CD1c-positive myeloid dendritic cell (primary cell): ENCODE data around the gene GATD1.
"Not testable (repeated sequence)": the region's sequence is repeated elsewhere in the genome, so short reads cannot be mapped to it uniquely, and the experiment has no call there.

ENCODE experiments used
- DNase-seq: peaks from one replicate; pipeline ENCODE4 v3.0.0-alpha.2; 2016; ENCODE audit errors: extremely low spot score

The GATD1 gene

DNA sequence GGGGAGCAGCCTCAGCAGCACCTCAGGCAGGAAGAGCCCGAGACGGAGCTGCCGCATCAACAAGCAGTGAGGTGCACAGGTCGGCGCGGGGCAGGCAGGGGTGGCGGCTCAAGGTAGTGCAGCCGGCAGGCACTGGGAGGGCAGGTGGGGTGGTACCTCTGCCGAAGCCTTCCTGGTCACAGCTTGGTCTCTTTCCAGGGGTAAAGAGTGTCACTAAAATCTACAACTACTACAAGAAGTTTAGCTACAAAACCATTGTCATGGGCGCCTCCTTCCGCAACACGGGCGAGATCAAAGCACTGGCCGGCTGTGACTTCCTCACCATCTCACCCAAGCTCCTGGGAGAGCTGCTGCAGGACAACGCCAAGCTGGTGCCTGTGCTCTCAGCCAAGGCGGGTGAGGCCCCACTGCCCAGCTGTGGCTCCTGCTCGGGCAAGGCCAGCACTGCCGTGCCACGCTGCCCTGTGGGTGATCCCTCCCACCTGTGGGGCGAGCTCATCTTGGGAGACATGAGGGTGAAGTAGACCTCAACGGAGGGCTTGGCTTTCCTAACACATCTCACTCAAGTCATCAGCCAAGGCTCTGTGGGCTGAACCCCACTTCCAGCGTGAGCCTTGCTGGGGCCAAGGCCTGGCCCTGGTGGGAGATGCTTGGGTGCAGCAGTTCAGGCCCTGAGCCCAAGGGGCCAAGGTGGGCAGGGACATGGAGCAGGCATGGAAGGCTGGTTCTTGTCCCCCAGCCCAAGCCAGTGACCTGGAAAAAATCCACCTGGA is 13.6 kb downstream of the GATD1 start:
- DNase-seq: no peak

DNA sequence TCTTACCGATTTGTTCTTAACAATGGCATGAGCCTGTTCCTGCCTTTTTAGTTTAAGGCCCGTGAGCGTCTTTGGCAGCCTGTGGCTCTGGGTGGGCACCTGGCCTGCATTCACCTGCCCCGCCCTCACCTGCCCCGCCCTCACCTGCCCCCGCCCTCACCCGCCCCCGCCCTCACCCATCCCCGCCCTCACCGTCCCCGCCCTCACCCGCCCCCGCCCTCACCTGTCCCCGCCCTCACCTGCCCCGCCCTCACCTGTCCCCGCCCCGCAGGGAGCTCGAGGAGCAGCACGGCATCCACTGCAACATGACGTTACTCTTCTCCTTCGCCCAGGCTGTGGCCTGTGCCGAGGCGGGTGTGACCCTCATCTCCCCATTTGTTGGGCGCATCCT is 14.2 kb downstream of the GATD1 start:
- no peak for DNase-seq

DNA sequence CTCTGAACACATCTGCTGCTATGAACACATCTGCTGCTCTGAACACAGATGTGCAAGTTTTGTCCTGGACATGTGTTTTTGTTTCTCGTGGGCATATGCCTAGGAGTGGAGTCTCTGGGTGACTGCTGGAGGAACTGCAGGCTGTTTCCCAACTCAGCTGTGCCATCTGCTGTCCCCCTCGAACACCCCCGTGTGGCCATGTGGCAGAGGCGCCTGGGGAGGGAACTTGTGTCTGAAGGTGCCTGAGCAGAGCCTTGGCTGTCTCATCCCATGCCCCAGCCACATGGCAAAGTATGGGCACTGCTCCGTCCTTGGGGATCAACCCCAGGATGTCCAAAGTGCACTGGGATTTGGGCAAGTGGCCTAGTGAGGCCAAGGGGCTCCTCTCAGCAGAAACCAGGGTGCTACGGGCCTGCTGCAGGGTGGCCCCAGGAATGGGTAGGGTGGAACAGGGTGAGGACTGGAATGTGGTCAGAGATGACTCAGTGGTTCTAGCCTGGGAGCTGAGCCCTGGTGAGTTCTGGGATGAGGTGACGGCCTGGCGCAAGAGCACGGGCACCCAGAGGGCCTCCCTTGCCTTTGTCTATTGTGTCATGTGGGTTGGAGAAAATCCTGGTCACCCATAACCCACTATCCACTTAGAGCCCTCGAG is 14.7 kb downstream of the GATD1 start:
- peak; percentile 52 for DNase-seq

DNA sequence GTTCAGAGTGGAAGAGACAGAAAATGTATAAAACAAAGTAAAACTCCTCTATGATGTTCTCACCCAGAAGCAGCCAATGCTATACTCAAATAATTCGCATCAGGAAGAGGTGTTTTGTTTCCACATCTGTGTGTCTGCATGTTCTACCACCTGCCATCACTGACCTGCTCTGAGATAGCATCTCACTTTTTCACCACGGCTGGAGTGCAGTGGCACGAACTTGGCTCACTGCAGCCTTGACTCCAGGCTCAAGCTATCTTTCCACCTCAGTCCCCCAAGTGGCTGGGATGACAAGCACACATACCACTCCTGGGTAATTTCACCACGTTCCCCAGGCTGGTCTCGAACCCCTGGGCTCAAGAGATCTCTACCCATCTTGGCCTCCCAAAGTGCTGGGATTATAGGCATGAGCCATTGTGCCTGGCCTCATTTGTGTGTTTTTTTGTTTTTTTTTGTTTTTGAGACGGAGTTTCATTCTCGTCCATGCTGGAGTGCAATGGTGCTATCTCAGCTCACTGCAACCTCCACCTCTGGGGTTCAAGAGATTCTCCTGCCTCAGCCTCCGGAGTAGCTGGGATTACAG is 15.7 kb downstream of the GATD1 start:
- no peak for DNase-seq

DNA sequence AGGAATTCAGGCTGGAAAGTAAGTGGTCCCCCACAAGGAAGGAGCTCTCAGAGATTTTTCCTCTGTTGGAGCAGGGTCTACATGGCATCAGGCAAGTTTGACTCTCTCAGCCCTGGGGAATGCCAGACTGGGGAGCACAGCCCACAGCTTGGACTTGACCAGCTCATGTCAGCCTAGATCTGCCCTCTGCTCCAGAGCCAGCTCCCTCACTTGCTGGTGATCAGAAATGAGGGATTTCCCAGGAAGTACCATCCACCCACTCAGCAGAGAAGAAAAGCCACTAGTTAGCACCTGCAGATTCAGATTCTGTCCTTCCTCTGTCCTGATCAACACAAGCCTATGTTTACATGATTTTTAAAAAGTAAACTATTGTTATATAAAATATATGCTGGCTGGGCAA is 17.1 kb downstream of the GATD1 start:
- no peak for DNase-seq

DNA sequence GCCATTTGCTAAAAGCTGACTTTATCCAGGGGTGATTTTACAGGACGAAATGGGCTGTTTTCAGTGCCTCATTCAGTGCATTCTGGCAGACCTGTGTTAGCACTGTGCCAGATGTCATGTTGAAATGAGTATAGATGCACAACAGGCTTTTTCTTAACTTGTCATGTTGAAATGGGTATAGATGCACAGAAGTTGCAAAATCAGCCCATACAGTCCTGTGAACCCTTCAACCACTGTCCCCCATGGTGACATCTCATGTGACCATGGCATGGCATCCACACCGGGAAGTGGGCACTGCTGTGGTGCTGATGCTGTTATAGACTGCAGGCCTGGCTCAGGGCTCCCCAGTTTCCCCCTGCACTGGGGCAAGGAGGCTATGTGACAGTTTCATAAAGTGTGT is 27.6 kb downstream of the GATD1 start:
- DNase-seq: peak; percentile 57

DNA sequence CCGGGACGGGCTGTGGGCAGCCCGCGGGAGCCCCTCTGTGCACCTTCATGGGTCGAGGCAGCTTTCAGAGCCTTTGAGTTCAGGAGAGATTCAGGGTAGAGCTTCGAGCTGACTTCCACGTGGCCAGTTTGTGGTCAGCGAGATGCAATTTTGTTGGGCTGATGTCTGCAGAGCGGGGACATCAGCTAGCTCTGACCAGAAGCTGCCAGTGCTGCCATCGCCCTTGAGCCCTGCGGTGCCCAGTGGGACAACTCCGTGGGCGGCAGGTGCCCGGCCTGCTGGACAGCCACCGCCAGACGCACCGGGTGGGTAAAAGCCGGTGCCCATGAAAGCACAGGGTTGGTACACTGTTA is 29.3 kb downstream of the GATD1 start:
- DNase-seq: peak; percentile 41

DNA sequence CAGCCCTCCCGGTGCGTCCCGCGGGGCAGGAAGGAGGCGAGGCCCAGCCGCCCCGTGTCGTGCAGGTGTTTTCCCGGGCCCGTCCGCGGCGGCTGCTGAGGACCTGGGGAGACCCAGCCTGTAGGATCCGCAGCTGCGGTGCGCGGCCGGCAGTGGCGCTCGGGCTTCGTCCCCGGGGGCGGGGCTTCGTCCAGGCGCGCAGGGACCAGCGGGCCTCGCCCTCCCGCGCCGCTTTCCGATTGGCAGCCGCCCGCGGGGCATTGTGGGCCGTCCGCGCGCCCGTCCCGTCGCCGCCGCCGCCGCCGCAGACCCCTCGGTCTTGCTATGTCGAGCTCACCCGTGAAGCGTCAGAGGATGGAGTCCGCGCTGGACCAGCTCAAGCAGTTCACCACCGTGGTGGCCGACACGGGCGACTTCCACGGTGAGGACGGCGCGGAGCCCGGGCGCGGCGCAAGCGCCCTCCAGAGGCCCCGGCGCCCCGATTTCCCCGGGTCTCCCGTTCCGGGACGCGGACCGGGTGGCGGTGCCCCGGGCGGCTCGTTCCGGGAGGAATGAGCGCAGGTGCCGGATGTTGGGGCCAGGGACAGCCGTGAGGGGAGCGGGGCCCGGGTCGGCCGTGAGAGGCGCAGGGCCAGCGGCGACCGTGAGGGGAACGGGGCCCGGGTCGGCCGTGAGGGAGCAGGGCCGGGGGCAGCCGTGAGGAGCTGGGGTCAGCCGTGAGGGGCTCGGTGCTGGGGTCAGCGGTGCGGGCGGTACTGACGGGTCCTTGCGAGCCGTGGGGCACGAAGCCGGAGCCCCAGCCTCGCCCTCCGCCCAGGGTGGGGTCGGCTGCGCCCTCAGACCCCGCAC is 29.9 kb downstream of the GATD1 start, which contains the start of gene TALDO1:
Gene TALDO1, plus strand, starts transcription at position 307 of the 849 bp plus-strand sequence. Its CDS starts 18 bp downstream, at position 325.
- DNase-seq: peak; percentile 94

DNA sequence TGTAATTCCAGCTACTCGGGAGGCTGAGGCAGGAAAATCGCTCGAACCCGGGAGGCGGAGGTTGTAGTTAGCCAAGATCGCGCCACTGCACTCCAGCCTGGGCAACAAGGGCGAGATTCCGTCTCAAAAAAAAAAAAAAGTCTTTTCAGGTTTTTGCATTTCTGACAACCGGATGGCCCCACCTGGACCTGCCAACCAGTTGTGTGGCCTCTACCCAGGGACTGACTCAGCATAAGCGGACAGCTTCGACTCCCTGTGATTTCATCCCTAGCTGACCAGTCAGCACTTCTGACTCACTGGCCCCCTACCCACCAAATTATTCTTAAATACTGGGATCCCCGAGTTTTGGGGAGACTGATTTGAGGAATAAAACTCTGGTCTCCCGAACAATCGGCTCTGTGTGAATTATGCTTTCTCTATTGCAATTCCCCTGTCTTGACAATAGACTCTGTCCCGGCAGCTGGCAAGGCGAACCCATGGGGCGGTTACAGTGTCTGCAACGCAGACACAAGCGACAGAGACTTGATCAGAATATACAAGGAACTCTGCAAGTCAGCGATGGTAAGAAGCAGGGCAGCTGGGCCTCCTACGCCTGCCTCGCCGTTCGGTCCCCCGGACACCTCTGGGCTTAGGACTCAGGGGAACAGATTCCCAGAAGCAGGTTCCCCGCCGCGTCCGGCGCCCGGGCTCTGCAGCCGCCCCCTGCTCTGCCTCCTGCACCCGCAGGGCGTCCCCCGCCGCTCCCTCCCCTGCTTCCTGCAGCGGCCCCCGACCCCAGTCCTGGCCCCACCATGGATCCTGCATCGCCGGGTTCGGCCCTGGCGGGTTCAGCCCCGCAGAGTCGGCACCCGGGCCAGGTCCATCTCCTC is 30.8 kb downstream of the GATD1 start:
- DNase-seq: peak; percentile 32

DNA sequence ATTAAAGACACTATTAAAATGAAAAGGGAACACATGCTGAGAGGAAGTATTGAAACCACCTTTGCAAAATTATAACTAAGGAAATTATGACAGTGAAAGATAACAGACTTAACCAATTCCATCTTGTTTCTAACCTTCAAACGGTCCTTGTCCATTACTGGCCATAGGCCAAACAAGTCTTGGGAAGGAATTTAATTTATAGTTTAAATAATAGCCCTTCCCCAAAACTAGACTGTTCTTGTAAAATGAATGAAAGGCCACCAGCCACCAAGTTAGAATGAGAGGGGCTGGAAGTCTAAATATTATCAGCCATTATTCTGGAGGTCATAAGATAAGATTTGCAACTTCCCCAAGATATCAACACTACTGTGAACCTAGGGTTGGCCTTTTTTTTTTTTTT is 31.9 kb downstream of the GATD1 start:
- DNase-seq: no peak

DNA sequence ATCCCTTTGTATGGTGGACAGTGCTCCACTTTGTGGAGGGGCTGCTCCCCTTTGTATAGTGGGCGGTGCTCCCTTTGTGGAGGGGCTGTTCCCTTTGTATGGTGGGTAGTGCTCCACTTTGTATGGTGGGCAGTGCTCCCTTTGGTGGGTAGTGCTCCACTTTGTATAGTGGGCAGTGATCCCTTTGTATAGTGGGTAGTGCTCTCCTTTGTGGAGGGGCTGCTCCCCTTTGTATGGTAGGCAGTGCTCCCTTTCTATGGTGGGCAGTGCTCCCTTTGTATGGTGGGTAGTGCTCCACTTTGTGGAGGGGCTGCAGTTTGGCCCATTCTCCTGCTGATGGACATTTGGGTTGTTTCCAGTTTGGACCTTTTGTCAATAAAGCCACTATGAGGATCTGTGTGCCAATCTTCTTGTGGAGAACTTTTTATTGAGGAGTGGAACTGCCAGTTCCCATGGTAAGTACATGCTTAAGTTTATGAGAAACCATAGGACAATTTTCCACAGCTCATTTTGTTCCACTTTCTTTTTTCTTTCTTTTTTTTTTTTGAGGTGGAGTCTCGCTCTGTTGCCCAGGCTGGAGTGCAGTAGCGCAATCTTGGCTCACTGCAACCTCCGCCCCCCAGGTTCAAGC is 34.6 kb downstream of the GATD1 start:
- DNase-seq: no peak

DNA sequence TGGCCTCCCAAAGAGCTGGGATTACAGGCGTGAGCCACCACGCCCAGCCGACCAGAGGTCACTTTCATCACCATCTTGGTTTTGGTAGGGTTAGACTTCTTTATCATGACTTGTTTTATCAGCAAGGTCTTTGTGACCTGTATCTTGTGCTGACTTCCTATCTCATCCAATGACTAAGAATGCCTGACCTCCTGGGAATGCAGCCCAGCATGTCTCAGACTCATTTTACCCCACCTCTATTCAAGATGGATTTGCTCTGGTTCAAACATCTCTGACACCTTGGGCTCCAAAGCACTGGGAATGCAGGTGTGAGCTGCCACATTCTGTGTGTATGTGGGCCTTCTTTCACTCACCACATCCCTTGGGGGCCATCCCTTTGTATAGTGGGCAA is 35.1 kb downstream of the GATD1 start:
- DNase-seq: no peak

DNA sequence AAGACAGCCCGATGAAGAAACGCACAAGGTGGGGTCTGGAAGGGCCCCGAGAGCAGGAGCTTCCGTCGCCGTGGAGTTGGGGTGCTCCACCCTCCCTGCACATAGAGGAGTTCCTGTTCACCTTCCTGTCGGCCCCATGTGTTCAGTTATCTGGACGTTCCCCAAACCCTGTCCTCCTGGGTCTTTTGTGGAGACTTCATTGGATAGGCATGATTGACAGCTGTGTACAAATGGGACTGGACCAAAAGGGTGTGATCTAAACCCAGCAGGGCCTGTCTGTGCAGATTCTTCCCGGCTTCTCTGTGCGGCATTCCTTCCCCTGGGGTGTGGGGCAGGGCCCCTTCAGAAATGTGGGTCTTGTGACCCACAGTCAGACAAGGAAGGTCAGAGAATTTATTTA is 39.4 kb downstream of the GATD1 start:
- not testable (repeated sequence) for DNase-seq

DNA sequence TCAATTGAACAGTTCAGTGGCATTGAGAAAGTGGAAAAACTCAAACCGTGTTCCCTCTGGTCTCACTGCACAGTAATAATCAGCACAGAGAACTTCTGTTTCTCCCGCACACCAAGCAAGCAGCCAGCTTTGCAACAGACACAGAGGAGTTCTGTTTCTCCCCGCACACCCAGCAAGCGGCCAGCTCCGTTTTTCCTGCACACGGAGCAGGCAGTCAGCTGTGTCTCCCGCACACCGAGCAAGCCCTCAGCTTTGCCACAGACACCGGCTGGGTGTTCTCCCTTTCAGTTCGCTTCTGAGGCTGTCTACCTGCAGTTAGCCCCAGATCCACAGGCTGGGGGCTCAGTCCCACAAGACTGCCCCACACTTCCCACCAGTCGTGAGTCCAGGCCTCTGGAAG is 39.9 kb downstream of the GATD1 start:
- no peak for DNase-seq

DNA sequence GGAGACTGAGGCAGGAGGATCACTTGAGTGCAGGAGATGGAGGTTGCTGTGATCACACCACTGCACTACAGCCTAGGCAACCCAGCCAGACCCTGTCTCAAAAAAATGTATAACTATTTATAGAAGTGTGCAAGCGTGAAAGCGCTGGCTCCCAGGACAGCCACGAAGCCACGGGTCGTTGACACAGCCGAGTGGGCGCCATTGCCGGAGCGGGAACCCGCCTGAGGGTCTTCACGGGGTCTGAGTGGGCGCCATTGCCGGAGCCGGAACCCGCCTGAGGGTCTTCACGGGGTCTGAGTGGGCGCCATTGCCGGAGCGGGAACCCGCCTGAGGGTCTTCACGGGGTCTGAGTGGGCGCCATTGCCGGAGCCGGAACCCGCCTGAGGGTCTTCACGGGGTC is 42.7 kb downstream of the GATD1 start:
- DNase-seq: not testable (repeated sequence)

DNA sequence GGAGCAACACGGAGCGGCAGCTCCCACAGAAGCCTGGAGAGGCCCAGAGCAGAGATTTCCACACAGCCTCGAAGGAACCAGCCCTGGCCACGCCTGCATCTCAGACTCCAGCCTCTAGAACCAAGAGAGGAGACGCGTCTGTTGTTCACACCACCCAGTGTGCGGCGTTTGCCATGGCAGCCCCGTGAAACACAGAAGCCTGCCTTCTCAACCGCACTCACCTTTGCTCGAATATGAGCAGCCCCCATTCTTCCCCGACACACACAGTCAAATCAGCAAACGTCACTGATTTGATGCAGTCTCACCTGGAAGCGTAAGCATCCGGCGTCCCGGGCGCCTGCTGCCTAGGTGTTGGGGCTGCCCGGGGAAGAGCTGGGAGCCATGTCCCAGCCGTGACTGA is 44.2 kb downstream of the GATD1 start:
- no peak for DNase-seq

DNA sequence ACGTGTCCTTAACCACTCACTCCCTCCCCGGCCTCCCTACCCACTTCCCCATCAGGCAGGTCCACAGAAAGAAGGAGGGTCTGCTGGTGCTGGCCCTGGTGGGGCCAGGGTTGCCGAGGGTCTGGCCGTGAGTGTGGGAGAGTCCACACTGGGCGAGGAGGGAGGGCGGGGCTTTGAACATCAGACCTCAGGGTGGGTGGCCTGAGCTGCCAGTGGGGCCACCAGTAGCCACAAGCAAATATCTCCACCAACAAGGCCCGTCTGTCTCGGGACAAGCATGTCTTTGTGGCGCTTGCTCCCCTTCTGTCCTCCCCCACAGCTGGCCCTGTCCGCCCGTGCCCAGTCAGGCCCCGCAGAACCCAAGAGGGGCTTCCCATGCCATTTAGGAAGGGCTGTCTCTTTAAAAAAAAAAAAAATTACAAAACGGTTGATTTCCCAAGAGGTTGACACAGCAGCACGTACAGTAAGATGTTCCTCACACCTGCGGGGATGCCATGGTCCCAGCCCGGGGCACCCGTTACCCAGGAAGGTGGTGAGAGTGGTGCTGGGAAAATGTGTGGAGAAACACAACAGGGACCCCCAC is 47.7 kb downstream of the GATD1 start:
- DNase-seq: no peak

DNA sequence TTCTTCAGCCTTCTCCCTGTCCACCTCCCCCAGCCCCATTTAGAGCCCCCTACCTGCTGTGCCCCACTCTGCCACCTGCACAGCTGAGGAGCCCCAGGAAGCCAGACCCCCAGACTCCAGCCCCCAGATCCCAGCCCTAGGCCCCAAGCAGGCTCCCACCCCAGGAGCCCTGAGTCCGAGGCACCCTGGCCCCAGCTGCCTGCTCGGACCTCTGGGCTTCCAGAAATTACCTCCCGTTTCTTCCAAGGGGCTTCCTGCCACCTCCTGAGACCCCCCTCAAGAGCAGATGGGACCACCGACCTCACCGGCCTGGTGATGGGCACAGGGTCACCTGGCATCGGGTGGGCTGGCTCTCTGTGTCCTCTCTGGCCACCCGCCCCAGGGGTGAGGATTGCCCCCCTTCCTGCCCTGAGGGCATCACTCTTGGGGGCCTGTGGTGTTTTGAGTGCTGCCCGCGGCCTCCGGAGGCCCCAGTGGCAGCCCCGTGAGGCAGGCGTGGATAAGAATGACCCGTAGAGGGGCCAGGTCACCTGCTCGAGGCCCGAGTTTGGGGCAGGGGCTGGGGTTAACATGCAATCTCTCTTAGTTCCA is 48.3 kb downstream of the GATD1 start:
- DNase-seq: no peak

DNA sequence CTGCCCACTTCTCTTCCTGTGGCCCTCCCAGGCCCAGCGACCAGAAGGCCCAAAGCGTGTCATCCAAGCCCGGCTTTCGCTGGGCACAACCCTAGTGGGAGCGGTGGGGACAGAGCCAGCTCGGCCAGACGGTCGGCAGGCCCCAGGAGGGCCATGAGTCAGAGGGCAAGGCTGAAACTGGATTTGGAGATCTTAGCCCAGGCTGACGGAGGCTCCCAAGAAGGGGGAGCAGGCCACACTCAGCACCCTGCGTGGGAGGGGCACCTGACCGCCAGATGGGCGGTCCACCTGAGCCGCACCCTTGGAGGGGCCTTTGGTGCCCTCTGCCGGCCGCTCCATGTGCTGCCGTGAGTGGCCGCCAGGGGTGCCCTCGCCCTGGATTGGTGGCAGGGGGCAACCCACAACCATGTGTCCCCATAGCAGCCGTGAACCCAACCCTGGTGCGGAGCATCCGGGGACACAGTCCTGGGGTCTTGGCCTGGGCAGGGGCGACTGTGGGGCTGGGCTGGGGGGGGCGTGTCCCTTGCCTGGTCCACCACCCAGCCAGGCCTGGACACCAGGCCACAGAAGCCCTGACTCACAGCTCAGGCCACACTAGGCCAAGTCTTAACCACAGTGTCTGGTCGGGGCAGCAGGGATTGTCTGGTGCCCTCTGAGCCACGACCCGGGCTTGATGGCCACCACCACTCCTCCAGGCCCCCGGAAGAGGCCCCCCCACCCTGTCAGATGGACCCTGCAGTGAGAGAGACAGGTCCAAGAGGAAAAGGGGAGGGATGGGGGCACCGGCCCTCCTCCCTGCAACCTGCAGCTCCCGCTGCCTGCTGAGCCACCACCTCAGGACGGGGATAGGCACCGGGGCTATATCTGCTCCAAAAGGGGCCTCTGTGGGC is 49.2 kb downstream of the GATD1 start:
- peak; percentile 87 for DNase-seq
